Parathyroid adenoma (tissue), 2 donors: ENCODE results near the gene PROC.

Source experiments
- H2AFZ ChIP-seq: fragments of 300-600 bp; sonication (generic); one replicate; pipeline ENCODE4 v1.7.0; 2017; ENCODE audit warnings: antibody characterized with exemption, mild to moderate bottlenecking
- H3K27ac ChIP-seq: fragments of 300-600 bp; sonication (generic); one replicate; pipeline ENCODE4 v1.7.0; 2017
- H3K27me3 ChIP-seq: fragments of 300-600 bp; sonication (generic); one replicate; pipeline ENCODE4 v1.7.0; 2017; ENCODE audit warnings: low read length; ENCODE audit not compliant: control insufficient read depth, insufficient read depth
- H3K36me3 ChIP-seq: fragments of 300-600 bp; sonication (generic); one replicate; pipeline ENCODE4 v1.7.0; 2017; ENCODE audit warnings: low read length; ENCODE audit not compliant: control insufficient read depth, insufficient read depth
- H3K4me1 ChIP-seq: fragments of 300-600 bp; sonication (generic); one replicate; pipeline ENCODE4 v1.7.0; 2017; ENCODE audit warnings: control low read depth
- H3K4me2 ChIP-seq: fragments of 300-600 bp; sonication (generic); one replicate; pipeline ENCODE4 v1.7.0; 2017; ENCODE audit warnings: low read length
- H3K4me3 ChIP-seq: fragments of 300-600 bp; sonication (generic); one replicate; pipeline ENCODE4 v1.7.0; 2017; ENCODE audit warnings: low read depth, low read length
- H3K79me2 ChIP-seq: fragments of 300-600 bp; sonication (generic); one replicate; pipeline ENCODE4 v1.7.0; 2017; ENCODE audit warnings: control low read depth
- H3K9ac ChIP-seq: fragments of 300-600 bp; sonication (generic); one replicate; pipeline ENCODE4 v1.7.0; 2017; ENCODE audit warnings: mild to moderate bottlenecking
- H3K9me3 ChIP-seq: fragments of 300-600 bp; sonication (generic); one replicate; pipeline ENCODE4 v1.7.0; 2017; ENCODE audit warnings: low read length; ENCODE audit not compliant: control insufficient read depth
- TF ChIP-seq, protein P1 (sequence below): fragments of 300-600 bp; sonication (generic); IDR thresholded peaks from one replicate; pipeline ENCODE4 v1.7.0; 2017; ENCODE audit warnings: antibody characterized with exemption, mild to moderate bottlenecking
- donor health status: primary hyperparathyroidism.

PROC gene

DNA sequence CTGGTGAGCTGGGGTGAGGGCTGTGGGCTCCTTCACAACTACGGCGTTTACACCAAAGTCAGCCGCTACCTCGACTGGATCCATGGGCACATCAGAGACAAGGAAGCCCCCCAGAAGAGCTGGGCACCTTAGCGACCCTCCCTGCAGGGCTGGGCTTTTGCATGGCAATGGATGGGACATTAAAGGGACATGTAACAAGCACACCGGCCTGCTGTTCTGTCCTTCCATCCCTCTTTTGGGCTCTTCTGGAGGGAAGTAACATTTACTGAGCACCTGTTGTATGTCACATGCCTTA is 10.5 kb downstream of the PROC start:
- no peaks in the 10 kb centered on the region for H3K27me3 ChIP-seq
- H3K9me3 ChIP-seq, result no peaks in the 10 kb centered on the region
- H3K36me3 ChIP-seq, result no peaks in the 10 kb centered on the region
- no peak overlapping the region for H3K27ac ChIP-seq
- no peaks in the 10 kb centered on the region for H3K79me2 ChIP-seq
- TF ChIP-seq, protein P1, sequence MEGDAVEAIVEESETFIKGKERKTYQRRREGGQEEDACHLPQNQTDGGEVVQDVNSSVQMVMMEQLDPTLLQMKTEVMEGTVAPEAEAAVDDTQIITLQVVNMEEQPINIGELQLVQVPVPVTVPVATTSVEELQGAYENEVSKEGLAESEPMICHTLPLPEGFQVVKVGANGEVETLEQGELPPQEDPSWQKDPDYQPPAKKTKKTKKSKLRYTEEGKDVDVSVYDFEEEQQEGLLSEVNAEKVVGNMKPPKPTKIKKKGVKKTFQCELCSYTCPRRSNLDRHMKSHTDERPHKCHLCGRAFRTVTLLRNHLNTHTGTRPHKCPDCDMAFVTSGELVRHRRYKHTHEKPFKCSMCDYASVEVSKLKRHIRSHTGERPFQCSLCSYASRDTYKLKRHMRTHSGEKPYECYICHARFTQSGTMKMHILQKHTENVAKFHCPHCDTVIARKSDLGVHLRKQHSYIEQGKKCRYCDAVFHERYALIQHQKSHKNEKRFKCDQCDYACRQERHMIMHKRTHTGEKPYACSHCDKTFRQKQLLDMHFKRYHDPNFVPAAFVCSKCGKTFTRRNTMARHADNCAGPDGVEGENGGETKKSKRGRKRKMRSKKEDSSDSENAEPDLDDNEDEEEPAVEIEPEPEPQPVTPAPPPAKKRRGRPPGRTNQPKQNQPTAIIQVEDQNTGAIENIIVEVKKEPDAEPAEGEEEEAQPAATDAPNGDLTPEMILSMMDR, result no peak
- no peak overlapping the region for H3K4me3 ChIP-seq
- H3K4me2 ChIP-seq, result no peak overlapping the region
- H2AFZ ChIP-seq, result no peak overlapping the region
- H3K9ac ChIP-seq, result no peak overlapping the region
- no peaks in the 10 kb centered on the region for H3K4me1 ChIP-seq

DNA sequence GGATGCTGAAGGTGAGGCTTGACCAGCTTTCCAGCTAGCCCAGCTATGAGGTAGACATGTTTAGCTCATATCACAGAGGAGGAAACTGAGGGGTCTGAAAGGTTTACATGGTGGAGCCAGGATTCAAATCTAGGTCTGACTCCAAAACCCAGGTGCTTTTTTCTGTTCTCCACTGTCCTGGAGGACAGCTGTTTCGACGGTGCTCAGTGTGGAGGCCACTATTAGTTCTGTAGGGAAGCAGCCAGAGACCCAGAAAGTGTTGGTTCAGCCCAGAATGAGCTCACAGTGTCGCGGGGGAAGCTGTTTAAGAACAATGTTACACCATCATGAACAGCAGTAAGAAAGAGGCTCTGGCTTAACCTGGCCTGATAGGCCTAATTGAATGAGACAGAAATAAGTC is 11.1 kb downstream of the PROC start:
- Histone ChIP-seq H3K4me3 (no peak overlapping the region), H3K4me1 (no peaks in the 10 kb centered on the region), H3K36me3 (no peaks in the 10 kb centered on the region), H3K9me3 (no peaks in the 10 kb centered on the region), H3K27me3 (no peaks in the 10 kb centered on the region), H2AFZ (no peak overlapping the region), H3K79me2 (no peaks in the 10 kb centered on the region), H3K9ac (no peak overlapping the region), H3K4me2 (no peak overlapping the region), H3K27ac (no peak overlapping the region)
- TF ChIP-seq, protein P1, result no peak

DNA sequence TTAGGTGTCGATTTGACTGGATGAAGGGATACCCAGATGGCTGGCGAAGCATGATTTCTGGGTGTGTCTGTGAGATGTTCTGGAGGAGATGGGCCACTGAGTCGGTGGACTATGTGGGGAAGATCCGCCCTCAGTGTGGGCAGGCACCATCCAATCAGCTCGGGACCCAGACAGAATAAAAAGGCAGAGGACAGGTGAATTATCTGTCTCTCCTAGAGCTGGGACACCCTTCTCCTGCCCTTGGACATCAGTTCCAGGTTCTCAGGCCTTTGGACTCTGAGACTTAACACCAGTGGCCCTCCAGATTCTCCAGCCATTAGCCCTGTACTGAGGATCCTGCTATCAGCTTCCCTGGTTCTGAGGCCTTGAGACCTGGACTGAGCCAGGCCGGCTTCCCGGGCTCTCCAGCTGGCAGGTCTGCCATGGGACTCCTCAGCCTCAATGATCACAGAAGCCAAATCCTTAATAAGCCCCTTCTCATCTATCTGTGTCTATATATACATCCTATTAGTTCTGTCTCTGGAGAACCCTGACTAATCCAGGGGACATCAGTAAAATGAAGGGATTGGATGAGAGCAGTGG is 11.7 kb downstream of the PROC start:
- Histone ChIP-seq H2AFZ (no peak overlapping the region), H3K4me1 (no peaks in the 10 kb centered on the region), H3K27ac (no peak overlapping the region), H3K9me3 (no peaks in the 10 kb centered on the region), H3K9ac (no peak overlapping the region), H3K4me3 (no peak overlapping the region), H3K4me2 (no peak overlapping the region), H3K79me2 (no peaks in the 10 kb centered on the region), H3K27me3 (no peaks in the 10 kb centered on the region), H3K36me3 (no peaks in the 10 kb centered on the region)
- TF ChIP-seq, protein P1, result no peak

DNA sequence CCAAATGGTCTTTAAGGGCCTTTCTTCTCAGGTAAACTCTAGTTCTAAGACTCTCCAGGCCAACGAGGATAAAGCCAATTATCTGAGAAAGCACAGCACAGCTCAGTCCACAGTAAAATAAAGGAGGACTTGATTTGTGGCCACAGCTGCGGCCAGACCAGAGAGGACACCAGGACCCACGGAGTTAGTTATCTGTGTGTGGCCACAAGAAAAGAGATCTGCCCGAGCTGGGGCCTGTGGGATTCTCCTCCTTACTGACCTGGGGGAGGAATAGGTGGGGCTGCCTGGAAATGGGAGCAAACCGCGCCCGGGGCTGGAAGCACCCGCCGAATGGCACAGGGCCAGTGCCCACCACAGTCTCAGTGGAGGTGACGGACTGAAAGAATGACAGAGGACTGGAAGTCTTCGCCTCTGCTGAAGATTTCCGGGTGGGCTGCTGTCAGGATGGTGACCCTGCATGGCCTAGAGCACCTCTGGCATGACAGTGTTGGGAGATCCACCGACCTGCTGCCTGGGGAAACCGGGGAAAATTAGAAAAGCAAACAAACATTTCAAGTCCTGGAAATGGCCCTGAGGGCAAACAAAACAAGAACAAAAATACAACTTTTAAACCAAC is 13.3 kb downstream of the PROC start:
- no peak overlapping the region for H3K4me3 ChIP-seq
- no peaks in the 10 kb centered on the region for H3K27me3 ChIP-seq
- H3K9me3 ChIP-seq, result no peaks in the 10 kb centered on the region
- no peak overlapping the region for H3K9ac ChIP-seq
- H3K79me2 ChIP-seq, result no peaks in the 10 kb centered on the region
- no peak overlapping the region for H3K27ac ChIP-seq
- no peaks in the 10 kb centered on the region for H3K4me1 ChIP-seq
- H3K36me3 ChIP-seq, result no peaks in the 10 kb centered on the region
- H2AFZ ChIP-seq, result no peak overlapping the region
- TF ChIP-seq, protein P1, result no peak
- no peak overlapping the region for H3K4me2 ChIP-seq

DNA sequence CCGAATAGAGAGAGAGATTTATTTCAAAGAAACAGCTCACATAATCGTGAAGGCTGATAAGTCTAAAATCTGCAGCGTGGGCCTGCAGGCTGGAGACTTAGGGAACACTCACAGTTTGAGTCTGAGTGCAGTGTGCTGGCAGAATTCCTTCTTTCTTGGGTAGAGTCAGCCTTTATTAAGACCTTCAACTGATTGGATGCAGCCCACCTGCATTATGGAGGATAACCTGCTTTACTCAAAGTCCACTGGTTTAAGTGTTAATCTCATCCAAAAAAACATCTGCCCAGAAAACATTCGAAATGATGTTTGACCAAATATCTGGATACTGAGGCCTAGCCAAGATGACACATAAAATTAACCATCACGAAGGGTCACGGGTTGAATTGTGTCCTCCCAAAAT is 16.3 kb downstream of the PROC start:
- Histone ChIP-seq H3K27ac (no peak overlapping the region), H3K4me1 (no peaks in the 10 kb centered on the region), H3K27me3 (no peaks in the 10 kb centered on the region), H3K9me3 (no peaks in the 10 kb centered on the region), H3K4me3 (no peak overlapping the region), H2AFZ (no peak overlapping the region), H3K36me3 (no peaks in the 10 kb centered on the region), H3K9ac (no peak overlapping the region), H3K4me2 (no peak overlapping the region), H3K79me2 (no peaks in the 10 kb centered on the region)
- TF ChIP-seq, protein P1, result no peak
